ENCODE data around the gene C2CD3. TPM values are rescaled to one million over a fixed set of nuclear protein-coding genes. Genes with fewer than 3 reads are reported as not detected.

C2CD3 gene
- total RNA-seq, 4 donors from 2014 or later, result 5.9 to 19.1 (median 14.2) TPM

DNA sequence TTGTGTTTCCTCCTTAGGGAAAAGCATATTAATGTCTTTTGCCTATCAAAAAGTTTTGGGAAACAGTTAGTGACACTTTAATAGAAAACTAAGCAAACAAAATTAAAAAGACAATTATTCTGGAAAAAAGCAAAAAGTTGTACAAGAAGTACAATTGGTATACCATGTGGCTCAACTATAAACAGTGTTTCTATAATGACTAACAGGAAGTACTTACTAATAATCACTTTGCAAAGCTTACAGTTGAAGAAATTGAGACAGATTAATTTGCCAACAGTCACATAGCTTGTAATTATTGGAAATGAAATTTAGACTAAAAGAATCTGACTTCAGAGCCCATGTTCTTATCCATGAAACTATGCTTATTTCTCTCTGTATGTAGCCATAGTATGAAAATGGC lies 25.0 kb upstream of the C2CD3 start:
- H3K27me3 ChIP-seq, result no peaks in the 10 kb centered on the region
- TF ChIP-seq, protein P1, sequence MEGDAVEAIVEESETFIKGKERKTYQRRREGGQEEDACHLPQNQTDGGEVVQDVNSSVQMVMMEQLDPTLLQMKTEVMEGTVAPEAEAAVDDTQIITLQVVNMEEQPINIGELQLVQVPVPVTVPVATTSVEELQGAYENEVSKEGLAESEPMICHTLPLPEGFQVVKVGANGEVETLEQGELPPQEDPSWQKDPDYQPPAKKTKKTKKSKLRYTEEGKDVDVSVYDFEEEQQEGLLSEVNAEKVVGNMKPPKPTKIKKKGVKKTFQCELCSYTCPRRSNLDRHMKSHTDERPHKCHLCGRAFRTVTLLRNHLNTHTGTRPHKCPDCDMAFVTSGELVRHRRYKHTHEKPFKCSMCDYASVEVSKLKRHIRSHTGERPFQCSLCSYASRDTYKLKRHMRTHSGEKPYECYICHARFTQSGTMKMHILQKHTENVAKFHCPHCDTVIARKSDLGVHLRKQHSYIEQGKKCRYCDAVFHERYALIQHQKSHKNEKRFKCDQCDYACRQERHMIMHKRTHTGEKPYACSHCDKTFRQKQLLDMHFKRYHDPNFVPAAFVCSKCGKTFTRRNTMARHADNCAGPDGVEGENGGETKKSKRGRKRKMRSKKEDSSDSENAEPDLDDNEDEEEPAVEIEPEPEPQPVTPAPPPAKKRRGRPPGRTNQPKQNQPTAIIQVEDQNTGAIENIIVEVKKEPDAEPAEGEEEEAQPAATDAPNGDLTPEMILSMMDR (IDR thresholded peaks at IDR 0.05), result no peak
- no peak for TF ChIP-seq POLR2A (IDR thresholded peaks at IDR 0.05)
- no peak overlapping the region for H3K4me3 ChIP-seq
- no peaks in the 10 kb centered on the region for H3K4me1 ChIP-seq
- peaks cover 0 to 20% (median 0%) of the 10 kb centered on the region in 3 donors for H3K36me3 ChIP-seq
- H3K27ac ChIP-seq, result no peak overlapping the region
- no peaks in the 10 kb centered on the region for H3K9me3 ChIP-seq
- no peak for DNase-seq
- intact Hi-C loops (cut with DNase I), result no loop called here

DNA sequence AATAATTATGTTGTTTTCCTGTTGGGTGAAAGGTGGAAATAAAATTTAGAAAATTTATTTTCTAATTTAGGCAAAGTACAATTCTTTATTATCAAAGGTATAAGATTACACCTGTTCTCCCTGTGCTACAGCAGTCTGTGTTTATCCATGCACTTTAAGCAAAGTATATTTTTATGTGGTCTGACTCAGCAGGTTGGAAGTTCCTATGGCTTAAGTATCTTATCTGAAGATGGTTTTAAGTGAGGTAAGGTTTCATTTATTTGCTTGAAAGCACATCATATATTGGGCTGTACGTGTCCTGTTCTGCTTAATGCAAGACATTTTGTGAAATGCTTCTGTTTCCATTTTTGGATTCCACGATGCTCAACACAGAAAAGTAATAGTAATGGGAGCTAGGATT lies 14.9 kb upstream of the C2CD3 start:
- TF ChIP-seq, protein P1 (IDR thresholded peaks at IDR 0.05), result no peak
- no peak for TF ChIP-seq POLR2A (IDR thresholded peaks at IDR 0.05)

DNA sequence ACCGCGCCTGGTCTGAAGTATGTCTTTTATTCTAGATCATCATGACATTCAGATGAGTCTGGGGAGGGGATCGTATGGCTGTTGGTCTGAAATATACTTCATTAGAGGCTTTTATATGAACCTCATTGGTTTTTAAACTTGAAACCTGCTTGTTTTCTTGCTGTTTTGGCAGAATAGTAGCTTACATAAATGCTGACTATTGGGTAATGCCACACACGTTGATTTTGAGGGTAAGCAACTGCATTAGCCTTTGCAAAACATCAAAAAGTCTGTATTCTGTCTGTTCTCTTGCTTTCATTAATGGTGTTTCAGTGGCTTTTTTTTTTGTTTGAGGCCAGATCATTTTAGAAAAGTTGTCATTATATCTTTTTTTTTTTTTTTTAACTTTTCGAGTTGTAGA lies 14.5 kb upstream of the C2CD3 start:
- no peaks in the 10 kb centered on the region for H3K4me1 ChIP-seq
- intact Hi-C loops (cut with DNase I), result no loop called here
- no peak overlapping the region for H3K4me3 ChIP-seq
- H3K36me3 ChIP-seq, result peaks cover 0 to 21% (median 3%) of the 10 kb centered on the region in 3 donors
- TF ChIP-seq, protein P1 (IDR thresholded peaks at IDR 0.05), result no peak
- TF ChIP-seq POLR2A (IDR thresholded peaks at IDR 0.05), result no peak
- H3K9me3 ChIP-seq, result no peaks in the 10 kb centered on the region
- H3K27me3 ChIP-seq, result no peaks in the 10 kb centered on the region
- no peak overlapping the region for H3K27ac ChIP-seq
- no peak for DNase-seq
- WGBS, 2 donors, result 76 to 80% methylated on average over 5 of the region's 5 CpGs

More for the DNA sequence above, 14.9 kb upstream of the C2CD3 start:
- H3K27me3 ChIP-seq, result no peaks in the 10 kb centered on the region
- H3K27ac ChIP-seq, result no peak overlapping the region
- H3K4me1 ChIP-seq, result no peaks in the 10 kb centered on the region
- H3K9me3 ChIP-seq, result no peaks in the 10 kb centered on the region
- intact Hi-C loops (cut with DNase I), result no loop called here
- no peak for DNase-seq
- H3K36me3 ChIP-seq, result peaks cover 0 to 25% (median 5%) of the 10 kb centered on the region in 3 donors
- no peak overlapping the region for H3K4me3 ChIP-seq
- WGBS, 2 donors, result 89 to 96% methylated on average over 2 of the region's 2 CpGs

DNA sequence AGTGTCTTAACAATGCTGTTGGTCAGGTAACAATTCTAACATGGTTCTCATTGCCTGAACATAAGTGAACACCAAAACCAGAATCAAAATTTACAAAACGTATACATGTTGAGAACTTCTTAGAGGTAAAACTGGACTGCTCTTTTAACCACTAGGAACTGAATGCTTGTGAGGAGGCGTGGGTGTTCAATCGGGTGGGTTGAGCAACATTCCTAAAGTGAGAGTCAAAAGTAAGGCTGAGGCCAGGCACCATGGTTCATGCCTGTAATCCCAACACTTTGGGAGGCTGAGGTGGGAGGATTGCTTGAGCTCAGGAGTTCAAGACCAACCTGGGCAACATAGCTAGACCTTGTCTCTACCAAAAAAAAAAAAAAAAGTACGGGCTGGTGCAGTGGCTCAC lies 11.8 kb upstream of the C2CD3 start:
- TF ChIP-seq, protein P1 (IDR thresholded peaks at IDR 0.05), result no peak
- TF ChIP-seq POLR2A (IDR thresholded peaks at IDR 0.05), result no peak
- H3K27me3 ChIP-seq, result no peaks in the 10 kb centered on the region
- no peak for DNase-seq
- 87 to 94% methylated on average over 4 of the region's 4 CpGs for WGBS, 2 donors
- no peaks in the 10 kb centered on the region for H3K4me1 ChIP-seq
- H3K4me3 ChIP-seq, result no peak overlapping the region
- H3K27ac ChIP-seq, result no peak overlapping the region
- intact Hi-C loops (cut with DNase I), result no loop called here
- H3K9me3 ChIP-seq, result no peaks in the 10 kb centered on the region
- peaks cover 0 to 5% (median 0%) of the 10 kb centered on the region in 3 donors for H3K36me3 ChIP-seq

DNA sequence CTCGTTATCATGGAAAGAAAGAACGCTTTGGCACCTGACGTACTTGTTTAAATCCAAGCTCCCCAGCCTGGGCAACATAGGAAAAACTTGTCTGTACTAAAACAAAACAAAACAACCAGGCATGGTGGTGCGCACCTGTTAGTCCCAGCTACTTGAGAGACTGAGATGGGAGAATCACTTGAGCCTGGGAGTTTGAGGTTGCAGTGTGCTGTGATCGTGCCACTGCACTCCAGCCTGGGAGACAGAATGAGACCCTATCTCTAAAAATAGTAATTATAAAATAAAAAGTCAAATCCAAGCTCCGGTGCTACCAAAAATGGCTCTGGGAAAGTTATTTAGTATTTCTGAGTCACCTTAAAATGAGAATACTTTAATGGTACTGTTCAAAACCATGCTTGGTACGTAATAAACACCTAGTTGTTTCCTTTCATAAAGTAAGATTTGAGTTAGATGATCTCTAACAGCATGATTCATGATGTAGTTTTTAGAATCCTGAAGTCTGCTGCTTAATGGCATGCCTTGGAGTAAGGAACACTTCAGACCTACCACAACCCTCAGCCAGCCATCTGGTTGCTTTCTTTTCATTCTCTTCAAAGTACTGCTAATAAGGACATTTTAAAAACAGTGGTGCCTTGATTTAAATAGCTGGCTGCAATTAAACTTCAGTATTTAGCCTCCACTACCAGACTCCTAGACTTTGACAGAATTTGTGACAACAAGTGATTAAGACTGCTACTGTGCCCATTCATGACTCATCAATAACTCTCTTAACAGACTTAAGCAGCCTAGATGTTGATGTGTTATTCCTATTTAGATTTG lies 8.6 kb upstream of the C2CD3 start:
- intact Hi-C loops (cut with DNase I), result no loop called here
- DNase-seq, result no peak
- Histone ChIP-seq H3K27me3 (no peaks in the 10 kb centered on the region), H3K27ac (no peak overlapping the region), H3K4me1 (peaks cover 0 to 4% (median 0%) of the 10 kb centered on the region in 3 donors), H3K36me3 (peaks cover 0 to 13% (median 0%) of the 10 kb centered on the region in 3 donors), H3K9me3 (no peaks in the 10 kb centered on the region), H3K4me3 (no peak overlapping the region)
- WGBS, 2 donors, result 91% methylated on average over 7 of the region's 7 CpGs
- TF ChIP-seq POLR2A (IDR thresholded peaks at IDR 0.05), result no peak
- TF ChIP-seq, protein P1 (IDR thresholded peaks at IDR 0.05), result no peak

All from esophagus squamous epithelium (tissue), 5 donors.